Activated naive CD4-positive, alpha-beta T cell treated with anti-CD3 and anti-CD28 coated beads, Interleukin-2, amount 50 U/mL, for 24 hours (primary cell): ENCODE data around the gene RNF167.
"Not testable (repeated sequence)": the region's sequence is repeated elsewhere in the genome, so short reads cannot be mapped to it uniquely, and the experiment has no call there.

ENCODE experiments used
- H3K27ac Mint-ChIP-seq: one replicate; pipeline ENCODE4 v1.8.0; 2021; ENCODE audit warnings: mild to moderate bottlenecking, mixed read lengths
- H3K27me3 Mint-ChIP-seq: one replicate; pipeline ENCODE4 v1.8.0; 2021; ENCODE audit warnings: mixed read lengths
- H3K36me3 Mint-ChIP-seq: one replicate; pipeline ENCODE4 v1.8.0; 2021; ENCODE audit warnings: mixed read lengths
- H3K4me1 Mint-ChIP-seq: one replicate; pipeline ENCODE4 v1.8.0; 2021; ENCODE audit warnings: mixed read lengths
- H3K4me3 Mint-ChIP-seq: one replicate; pipeline ENCODE4 v1.8.0; 2021; ENCODE audit warnings: mild to moderate bottlenecking, mixed read lengths
- H3K9me3 Mint-ChIP-seq: one replicate; pipeline ENCODE4 v1.8.0; 2021; ENCODE audit warnings: mixed read lengths

Gene RNF167

DNA sequence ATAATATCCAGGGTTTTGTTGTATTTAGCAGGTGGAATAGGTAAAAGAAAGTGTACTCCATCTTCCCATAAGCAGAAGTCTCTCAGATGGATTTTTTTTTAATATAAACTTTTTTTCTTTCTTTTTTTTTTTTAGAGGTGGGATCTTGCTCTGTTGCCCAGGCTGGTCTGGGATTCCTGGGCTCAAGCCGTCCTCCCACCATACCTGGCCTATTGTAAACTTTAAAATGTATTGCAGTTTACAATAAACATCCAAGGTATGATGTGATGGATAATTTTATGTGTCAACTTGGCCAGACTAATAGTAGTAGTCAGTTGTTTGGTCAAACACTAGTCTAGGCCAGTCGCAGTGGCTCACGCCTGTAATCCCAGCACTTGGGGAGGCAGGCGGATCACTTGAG, 18.7 kb upstream of the RNF167 start:
- Mint-ChIP-seq H3K9me3 (no peaks in the 10 kb centered on the region), H3K36me3 (no peaks in the 10 kb centered on the region), H3K4me3 (no peak overlapping the region), H3K4me1 (no peaks in the 10 kb centered on the region), H3K27me3 (no peaks in the 10 kb centered on the region), H3K27ac (no peak overlapping the region)

DNA sequence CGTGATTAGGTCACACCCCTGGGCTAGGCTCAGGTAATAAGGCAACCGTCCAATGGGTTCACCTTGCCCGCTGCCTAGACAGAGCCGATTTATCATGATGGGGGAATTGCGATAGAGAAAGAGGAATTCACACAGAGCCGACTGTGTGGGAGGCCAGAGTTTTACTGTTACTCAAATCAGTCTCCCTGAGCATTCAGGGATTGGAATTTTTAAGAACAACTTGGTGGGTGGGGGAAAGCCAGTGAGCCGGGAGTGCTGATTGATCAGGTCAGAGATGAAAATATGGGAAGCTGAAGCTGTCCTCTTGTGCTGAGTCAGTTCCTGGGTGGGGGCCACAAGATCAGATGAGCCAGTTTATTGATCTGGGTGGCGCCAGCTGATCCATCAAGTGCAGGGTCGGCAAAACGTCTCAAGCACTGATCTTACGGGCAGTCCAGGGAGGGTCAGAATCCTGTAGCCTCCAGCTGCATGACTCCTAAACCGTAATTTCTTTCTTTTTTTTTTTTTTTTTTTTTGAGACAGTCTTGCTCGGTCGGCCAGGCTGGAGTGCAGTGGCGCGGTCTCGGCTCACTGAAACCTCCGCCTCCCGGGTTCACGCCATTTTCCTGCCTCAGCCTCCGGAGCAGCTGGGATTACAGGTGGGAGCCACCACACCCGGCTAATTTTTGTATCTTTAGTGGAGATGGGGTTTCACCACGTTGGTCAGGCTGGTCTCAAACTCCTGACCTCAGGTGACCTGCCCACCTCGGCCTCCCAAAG, 13.3 kb upstream of the RNF167 start:
- H3K27me3 Mint-ChIP-seq, H3K4me1 Mint-ChIP-seq, H3K4me3 Mint-ChIP-seq, H3K27ac Mint-ChIP-seq, H3K36me3 Mint-ChIP-seq, H3K9me3 Mint-ChIP-seq: not testable (repeated sequence)

DNA sequence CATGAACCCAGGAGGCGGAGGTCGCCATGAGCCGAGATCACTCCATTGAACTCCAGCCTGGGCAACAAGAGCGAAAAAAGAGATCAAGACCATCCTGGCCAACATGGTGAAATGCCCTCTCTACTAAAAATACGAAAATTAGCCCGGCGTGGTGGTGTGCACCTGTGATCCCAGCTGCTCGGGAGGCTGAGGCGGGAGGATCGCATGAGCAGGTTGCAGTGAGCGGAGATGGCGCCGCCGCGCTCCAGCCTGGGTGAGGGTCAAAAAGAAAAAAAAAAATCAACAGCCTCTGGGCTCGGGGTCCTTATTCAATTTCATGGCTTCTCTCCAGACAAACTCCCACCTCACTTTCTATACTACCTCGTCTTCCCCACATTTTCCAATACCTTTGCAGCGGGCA, 11.2 kb upstream of the RNF167 start:
- Mint-ChIP-seq H3K9me3 (no peaks in the 10 kb centered on the region), H3K27me3 (no peaks in the 10 kb centered on the region), H3K4me3 (no peak overlapping the region), H3K4me1 (peaks cover 9% of the 10 kb centered on the region), H3K27ac (peak overlapping the region; percentile 37), H3K36me3 (no peaks in the 10 kb centered on the region)

- Mint-ChIP-seq H3K9me3 (no peaks in the 10 kb centered on the region), H3K27me3 (no peaks in the 10 kb centered on the region), H3K4me3 (no peak within 1 kb of the TSS), H3K36me3 (no peaks in the 10 kb centered on the region), H3K27ac (no peak within 1 kb of the TSS), H3K4me1 (peaks cover 27% of the 10 kb centered on the region)
These were observed 8.1 kb upstream of the RNF167 start, which contains the start of gene GP1BA for GRCh38 chr17:4931963-4932362. TSS of gene GP1BA (plus strand) at chr17:4932277. CDS start at chr17:4932605, 328 bp downstream.

DNA sequence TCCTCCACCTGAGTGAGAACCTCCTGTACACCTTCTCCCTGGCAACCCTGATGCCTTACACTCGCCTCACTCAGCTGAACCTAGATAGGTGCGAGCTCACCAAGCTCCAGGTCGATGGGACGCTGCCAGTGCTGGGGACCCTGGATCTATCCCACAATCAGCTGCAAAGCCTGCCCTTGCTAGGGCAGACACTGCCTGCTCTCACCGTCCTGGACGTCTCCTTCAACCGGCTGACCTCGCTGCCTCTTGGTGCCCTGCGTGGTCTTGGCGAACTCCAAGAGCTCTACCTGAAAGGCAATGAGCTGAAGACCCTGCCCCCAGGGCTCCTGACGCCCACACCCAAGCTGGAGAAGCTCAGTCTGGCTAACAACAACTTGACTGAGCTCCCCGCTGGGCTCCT, 7.3 kb upstream of the RNF167 start:
- Mint-ChIP-seq H3K9me3 (no peaks in the 10 kb centered on the region), H3K36me3 (no peaks in the 10 kb centered on the region), H3K27ac (no peak overlapping the region)

DNA sequence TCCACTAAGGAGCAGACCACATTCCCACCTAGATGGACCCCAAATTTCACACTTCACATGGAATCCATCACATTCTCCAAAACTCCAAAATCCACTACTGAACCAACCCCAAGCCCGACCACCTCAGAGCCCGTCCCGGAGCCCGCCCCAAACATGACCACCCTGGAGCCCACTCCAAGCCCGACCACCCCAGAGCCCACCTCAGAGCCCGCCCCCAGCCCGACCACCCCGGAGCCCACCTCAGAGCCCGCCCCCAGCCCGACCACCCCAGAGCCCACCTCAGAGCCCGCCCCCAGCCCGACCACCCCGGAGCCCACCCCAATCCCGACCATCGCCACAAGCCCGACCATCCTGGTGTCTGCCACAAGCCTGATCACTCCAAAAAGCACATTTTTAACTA, 6.4 kb upstream of the RNF167 start:
- H3K27me3 Mint-ChIP-seq = no peaks in the 10 kb centered on the region
- H3K36me3 Mint-ChIP-seq = no peaks in the 10 kb centered on the region
- peak overlapping the region; percentile 30 for H3K4me3 Mint-ChIP-seq
- H3K9me3 Mint-ChIP-seq = no peaks in the 10 kb centered on the region
- H3K27ac Mint-ChIP-seq = peak overlapping the region; percentile 80
- peaks cover 38% of the 10 kb centered on the region for H3K4me1 Mint-ChIP-seq

More for the DNA sequence above, 7.3 kb upstream of the RNF167 start:
- Mint-ChIP-seq H3K4me1 (peaks cover 32% of the 10 kb centered on the region), H3K27me3 (no peaks in the 10 kb centered on the region), H3K4me3 (no peak overlapping the region)

GRCh38 chr17:4934173-4934979, 5.7 kb upstream of the RNF167 start:
- Mint-ChIP-seq H3K36me3 (no peaks in the 10 kb centered on the region), H3K9me3 (no peaks in the 10 kb centered on the region), H3K4me1 (peaks cover 43% of the 10 kb centered on the region), H3K4me3 (no peak overlapping the region), H3K27me3 (no peaks in the 10 kb centered on the region), H3K27ac (peak overlapping the region; percentile 20)

DNA sequence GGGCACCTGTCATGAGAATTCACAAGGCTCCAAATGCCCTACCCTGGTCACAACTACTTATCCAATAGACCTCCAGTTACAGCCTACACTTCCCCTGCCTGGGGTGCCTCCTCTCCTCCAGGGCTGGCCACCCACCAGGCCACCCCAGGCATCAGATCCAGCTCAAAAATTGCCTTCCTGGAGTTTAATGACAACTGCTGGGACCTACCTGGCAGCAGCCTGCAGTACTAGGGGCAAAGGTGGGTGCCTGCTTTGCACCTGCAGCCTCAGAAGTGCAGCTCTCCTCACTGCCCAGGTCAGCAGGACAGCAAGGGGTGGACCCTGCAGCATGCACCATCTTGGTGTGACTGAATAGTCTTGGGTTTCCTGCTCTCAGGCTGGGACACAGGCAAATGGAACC, 4.4 kb upstream of the RNF167 start:
- H3K36me3 Mint-ChIP-seq = no peaks in the 10 kb centered on the region
- H3K9me3 Mint-ChIP-seq = no peaks in the 10 kb centered on the region
- H3K27me3 Mint-ChIP-seq = no peaks in the 10 kb centered on the region
- H3K4me1 Mint-ChIP-seq = peaks cover 43% of the 10 kb centered on the region
- no peak overlapping the region for H3K4me3 Mint-ChIP-seq
- no peak overlapping the region for H3K27ac Mint-ChIP-seq

DNA sequence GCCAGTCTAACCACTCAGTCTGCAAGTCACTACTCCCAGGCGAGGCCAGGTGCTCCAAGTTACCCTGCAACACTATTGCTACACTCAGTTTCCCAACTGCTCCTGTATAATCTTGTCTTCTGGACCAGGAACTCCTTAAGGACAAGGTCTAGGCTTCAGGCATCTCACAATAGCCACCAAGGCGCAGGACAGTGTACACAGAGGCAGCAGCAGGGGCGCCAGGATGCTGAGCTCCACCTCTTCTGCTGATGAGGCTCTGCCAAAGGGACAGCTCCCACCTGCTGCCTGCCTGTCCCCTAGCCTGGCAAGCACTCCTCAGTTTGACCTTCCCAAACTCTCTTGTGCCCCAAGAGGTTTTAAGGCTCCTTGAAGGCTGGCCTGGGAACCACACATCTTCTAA, 3.6 kb upstream of the RNF167 start:
- Mint-ChIP-seq H3K9me3 (no peaks in the 10 kb centered on the region), H3K36me3 (peaks cover 2% of the 10 kb centered on the region), H3K27ac (no peak overlapping the region), H3K4me1 (peaks cover 48% of the 10 kb centered on the region), H3K27me3 (no peaks in the 10 kb centered on the region), H3K4me3 (no peak overlapping the region)

GRCh38 chr17:4937553-4937952, 2.5 kb upstream of the RNF167 start:
- H3K4me3 Mint-ChIP-seq = peak overlapping the region; percentile 7
- H3K36me3 Mint-ChIP-seq = peaks cover 8% of the 10 kb centered on the region
- H3K27ac Mint-ChIP-seq = no peak overlapping the region
- no peaks in the 10 kb centered on the region for H3K9me3 Mint-ChIP-seq
- H3K4me1 Mint-ChIP-seq = peaks cover 59% of the 10 kb centered on the region
- no peaks in the 10 kb centered on the region for H3K27me3 Mint-ChIP-seq

GRCh38 chr17:4938069-4938491, 2.0 kb upstream of the RNF167 start:
- Mint-ChIP-seq H3K36me3 (peaks cover 10% of the 10 kb centered on the region), H3K9me3 (no peaks in the 10 kb centered on the region), H3K27me3 (no peaks in the 10 kb centered on the region), H3K27ac (peak overlapping the region; percentile 72), H3K4me3 (peak overlapping the region; percentile 94), H3K4me1 (peaks cover 64% of the 10 kb centered on the region)

DNA sequence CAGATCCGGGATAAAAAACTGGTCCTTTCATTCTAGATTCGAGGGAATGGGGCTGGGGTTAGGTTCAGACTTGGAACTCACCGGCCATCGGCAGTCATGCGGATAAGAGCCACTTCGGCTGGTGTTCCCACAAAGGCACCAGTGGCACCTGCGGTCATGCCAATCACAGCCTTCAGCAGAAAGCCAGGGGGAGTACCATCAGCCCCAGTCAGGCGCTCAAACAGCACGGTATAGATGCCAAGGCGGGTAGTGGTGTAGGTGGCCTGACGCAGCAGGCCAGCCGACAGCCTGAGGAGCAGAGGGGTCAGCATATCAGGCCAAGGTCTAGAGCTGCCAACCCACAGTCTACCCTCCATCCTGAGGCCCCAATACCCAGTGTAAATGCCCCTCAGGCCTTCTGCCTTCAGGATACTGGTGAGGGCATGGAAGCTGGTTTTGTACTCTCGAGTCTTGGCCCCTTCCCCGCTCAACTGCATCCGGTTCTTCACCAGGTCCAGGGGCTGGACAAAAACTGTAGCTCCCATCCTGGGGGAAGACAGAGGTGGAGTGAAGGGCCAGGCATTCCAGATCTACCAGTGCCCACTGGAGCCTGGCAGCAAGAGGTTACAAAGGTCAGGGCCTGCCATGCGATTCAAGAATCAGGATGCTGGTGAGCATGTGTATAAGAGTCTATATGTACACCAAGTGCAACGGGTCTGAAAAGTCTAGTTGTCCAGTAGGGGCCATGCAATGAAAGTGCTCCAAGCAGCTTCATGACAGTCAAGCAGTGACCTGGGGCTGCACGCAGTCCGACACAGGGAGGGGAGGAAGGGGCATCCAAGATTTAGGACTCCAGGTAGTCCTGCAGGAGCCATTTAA, 1.2 kb upstream of the RNF167 start:
- no peaks in the 10 kb centered on the region for H3K9me3 Mint-ChIP-seq
- peak overlapping the region; percentile 94 for H3K4me3 Mint-ChIP-seq
- no peaks in the 10 kb centered on the region for H3K27me3 Mint-ChIP-seq
- H3K27ac Mint-ChIP-seq = peak overlapping the region; percentile 93
- peaks cover 64% of the 10 kb centered on the region for H3K4me1 Mint-ChIP-seq
- H3K36me3 Mint-ChIP-seq = peaks cover 13% of the 10 kb centered on the region

DNA sequence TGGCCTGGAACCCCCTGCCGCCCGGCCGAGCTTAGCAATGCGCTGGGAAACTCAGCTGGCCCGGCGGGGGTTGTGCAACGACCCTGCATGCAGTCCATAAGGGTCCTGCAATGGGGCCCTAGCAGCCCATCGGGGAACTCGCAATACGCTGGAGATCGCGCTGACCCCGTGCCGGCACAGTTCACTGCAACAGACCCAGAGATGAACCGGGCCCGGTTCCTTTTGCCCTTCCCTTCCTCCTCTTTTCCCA, 597 bp upstream of the RNF167 start:
- Mint-ChIP-seq H3K27me3 (no peaks in the 10 kb centered on the region), H3K9me3 (no peaks in the 10 kb centered on the region), H3K4me3 (peak overlapping the region; percentile 94), H3K4me1 (peaks cover 64% of the 10 kb centered on the region), H3K27ac (peak overlapping the region; percentile 93), H3K36me3 (peaks cover 14% of the 10 kb centered on the region)

DNA sequence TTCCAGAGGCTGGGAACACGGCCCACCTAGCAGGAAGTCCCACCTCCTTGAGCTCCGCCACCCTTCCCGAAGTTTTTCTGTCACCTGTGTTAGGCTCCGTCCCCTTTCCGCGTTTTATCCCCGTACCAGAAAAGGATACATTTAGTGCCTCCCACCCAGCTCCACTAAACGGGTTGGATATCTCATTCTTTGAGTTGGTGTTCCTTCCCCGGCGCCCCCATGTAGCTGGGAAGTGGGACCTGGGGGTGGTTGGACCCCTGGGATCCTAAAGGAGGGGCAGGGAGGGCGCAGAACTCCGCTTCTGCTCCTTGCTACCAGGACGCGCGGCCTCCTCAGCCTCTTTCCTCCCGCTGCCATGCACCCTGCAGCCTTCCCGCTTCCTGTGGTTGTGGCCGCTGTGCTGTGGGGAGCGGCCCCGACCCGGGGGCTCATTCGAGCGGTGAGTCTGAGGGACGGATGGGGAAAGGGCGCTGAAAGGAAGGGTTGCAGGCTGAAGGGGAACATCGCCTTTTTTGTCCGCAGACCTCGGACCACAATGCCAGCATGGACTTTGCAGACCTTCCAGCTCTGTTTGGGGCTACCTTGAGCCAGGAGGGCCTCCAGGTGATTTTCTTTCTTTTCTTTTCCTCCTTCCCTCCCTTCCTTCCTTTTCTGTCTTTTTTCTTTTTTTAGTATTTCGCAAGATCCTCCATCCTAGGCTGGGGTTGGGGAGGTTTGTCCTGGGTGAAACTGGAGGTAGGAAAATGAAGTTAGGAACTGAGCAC, 669 bp downstream of the RNF167 start:
- Mint-ChIP-seq H3K27ac (peak overlapping the region; percentile 99), H3K4me3 (peak overlapping the region; percentile 94), H3K27me3 (no peaks in the 10 kb centered on the region), H3K9me3 (no peaks in the 10 kb centered on the region), H3K4me1 (peaks cover 72% of the 10 kb centered on the region), H3K36me3 (peaks cover 21% of the 10 kb centered on the region)

- no peaks in the 10 kb centered on the region for H3K27me3 Mint-ChIP-seq
- peak overlapping the region; percentile 99 for H3K27ac Mint-ChIP-seq
- peaks cover 24% of the 10 kb centered on the region for H3K36me3 Mint-ChIP-seq
These were observed 1.2 kb downstream of the RNF167 start for GRCh38 chr17:4941319-4941610.

More at GRCh38 chr17:4941319-4941610, 1.2 kb downstream of the RNF167 start:
- peaks cover 68% of the 10 kb centered on the region for H3K4me1 Mint-ChIP-seq
- no peaks in the 10 kb centered on the region for H3K9me3 Mint-ChIP-seq
- H3K4me3 Mint-ChIP-seq = peak overlapping the region; percentile 94
